ENCODE results near the gene KCNQ1. TPM values are rescaled to one million over a fixed set of nuclear protein-coding genes. Genes with fewer than 3 reads are reported as not detected.

Gene KCNQ1
- total and polyA plus RNA-seq, 2 of the 13 experiments (the other 11 are each of a cell fraction or from before 2014, with no cell fraction given), result 0.02 to 0.08 TPM

DNA sequence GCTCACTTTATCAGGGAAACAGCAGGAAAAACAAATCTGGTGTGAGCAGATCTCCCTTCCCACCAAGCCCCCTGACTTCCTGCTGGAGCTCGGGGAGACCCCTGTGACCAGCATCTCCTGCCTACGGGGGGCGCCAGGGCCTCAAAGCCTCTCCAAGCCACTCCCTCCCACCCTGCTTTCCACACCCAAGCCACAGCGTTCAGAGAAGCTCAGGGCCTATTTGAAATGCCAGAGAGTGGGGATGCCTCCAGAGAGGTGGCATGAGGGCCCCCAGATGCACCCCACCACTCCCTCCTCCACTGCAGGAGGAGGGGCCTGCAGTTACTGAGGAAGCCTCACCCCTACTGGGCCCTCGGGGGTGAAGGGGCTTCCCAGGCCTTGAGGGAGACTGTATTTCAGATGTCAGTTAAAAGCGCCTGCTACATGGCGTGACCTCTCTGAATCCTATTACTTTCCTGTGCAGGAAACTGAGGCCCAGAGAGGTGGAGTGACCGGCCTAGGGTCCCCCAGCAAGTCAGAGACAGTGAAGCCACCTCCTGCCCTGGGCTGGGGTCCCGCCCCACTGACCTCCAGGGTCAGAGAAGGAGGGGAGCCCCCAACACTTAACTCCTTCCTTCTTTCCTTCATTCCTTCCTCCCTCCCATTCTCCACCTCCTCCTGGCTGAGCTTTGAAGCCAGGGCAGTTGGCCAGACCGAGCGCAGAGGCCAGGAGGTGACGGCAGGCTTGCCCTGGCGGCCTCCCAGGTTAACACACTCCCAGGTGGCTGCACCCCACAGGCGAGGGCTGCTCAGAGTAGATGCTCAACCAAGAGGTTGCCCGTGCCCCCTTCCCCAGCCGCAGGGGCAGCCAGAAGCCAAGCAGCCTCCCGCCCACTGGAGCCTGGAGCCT lies 446.8 kb downstream of the KCNQ1 start (continued):
- TF ChIP-seq HIVEP1 (CRISPR knock-in tag; IDR thresholded peaks at IDR 0.05) (no peak), MZF1 (CRISPR knock-in tag; IDR thresholded peaks at IDR 0.05; ENCODE audit: borderline replicate concordance) (no peak), ZNF543 (CRISPR knock-in tag; IDR thresholded peaks at IDR 0.05) (no peak), NCOA5 (CRISPR knock-in tag; IDR thresholded peaks at IDR 0.05) (no peak), HNRNPK (IDR thresholded peaks at IDR 0.05; ENCODE audit: low read depth, low read length, poor library complexity, severe bottlenecking) (no peak), TOPORS (CRISPR knock-in tag; IDR thresholded peaks at IDR 0.05) (no peak), ZNF724P (CRISPR knock-in tag; IDR thresholded peaks at IDR 0.05; ENCODE audit: borderline replicate concordance) (no peak), ZSCAN31 (CRISPR knock-in tag; IDR thresholded peaks at IDR 0.05; ENCODE audit: low read depth) (no peak), ZFP90 (CRISPR knock-in tag; IDR thresholded peaks at IDR 0.05; ENCODE audit: borderline replicate concordance) (no peak), NR1H2 (CRISPR knock-in tag; IDR thresholded peaks at IDR 0.05; ENCODE audit: borderline replicate concordance, low read depth) (no peak), ZNF556 (CRISPR knock-in tag; IDR thresholded peaks at IDR 0.05; ENCODE audit: borderline replicate concordance) (no peak), ZNF350 (CRISPR knock-in tag; IDR thresholded peaks at IDR 0.05; ENCODE audit: borderline replicate concordance, low read depth) (no peak), RBM39 (IDR thresholded peaks at IDR 0.05; ENCODE audit: low read depth, low read length, poor library complexity, severe bottlenecking) (no peak), RXRA (CRISPR knock-in tag; IDR thresholded peaks at IDR 0.05) (peak; percentile 30; the same call in 1 of the 2 replicates)
- TF ChIP-seq, protein P1, sequence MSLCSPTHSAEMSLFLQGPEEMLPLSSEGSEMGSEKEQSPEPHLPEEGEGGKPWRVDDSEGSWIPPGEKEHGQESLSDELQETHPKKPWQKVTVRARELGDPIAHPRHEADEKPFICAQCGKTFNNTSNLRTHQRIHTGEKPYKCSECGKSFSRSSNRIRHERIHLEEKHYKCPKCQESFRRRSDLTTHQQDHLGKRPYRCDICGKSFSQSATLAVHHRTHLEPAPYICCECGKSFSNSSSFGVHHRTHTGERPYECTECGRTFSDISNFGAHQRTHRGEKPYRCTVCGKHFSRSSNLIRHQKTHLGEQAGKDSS (CRISPR knock-in tag; IDR thresholded peaks at IDR 0.05; ENCODE audit: borderline replicate concordance, low read depth), result peak; percentile 17; the same call in 1 of the 2 replicates
- TF ChIP-seq, protein P2, sequence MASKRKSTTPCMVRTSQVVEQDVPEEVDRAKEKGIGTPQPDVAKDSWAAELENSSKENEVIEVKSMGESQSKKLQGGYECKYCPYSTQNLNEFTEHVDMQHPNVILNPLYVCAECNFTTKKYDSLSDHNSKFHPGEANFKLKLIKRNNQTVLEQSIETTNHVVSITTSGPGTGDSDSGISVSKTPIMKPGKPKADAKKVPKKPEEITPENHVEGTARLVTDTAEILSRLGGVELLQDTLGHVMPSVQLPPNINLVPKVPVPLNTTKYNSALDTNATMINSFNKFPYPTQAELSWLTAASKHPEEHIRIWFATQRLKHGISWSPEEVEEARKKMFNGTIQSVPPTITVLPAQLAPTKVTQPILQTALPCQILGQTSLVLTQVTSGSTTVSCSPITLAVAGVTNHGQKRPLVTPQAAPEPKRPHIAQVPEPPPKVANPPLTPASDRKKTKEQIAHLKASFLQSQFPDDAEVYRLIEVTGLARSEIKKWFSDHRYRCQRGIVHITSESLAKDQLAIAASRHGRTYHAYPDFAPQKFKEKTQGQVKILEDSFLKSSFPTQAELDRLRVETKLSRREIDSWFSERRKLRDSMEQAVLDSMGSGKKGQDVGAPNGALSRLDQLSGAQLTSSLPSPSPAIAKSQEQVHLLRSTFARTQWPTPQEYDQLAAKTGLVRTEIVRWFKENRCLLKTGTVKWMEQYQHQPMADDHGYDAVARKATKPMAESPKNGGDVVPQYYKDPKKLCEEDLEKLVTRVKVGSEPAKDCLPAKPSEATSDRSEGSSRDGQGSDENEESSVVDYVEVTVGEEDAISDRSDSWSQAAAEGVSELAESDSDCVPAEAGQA (IDR thresholded peaks at IDR 0.05; ENCODE audit: low read depth), result no peak
- TF ChIP-seq, protein P2 (CRISPR knock-in tag; IDR thresholded peaks at IDR 0.05; ENCODE audit: borderline replicate concordance), result no peak
- TF ChIP-seq, protein P3, sequence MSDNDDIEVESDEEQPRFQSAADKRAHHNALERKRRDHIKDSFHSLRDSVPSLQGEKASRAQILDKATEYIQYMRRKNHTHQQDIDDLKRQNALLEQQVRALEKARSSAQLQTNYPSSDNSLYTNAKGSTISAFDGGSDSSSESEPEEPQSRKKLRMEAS (IDR thresholded peaks at IDR 0.05), result no peak
- TF ChIP-seq, protein P4, sequence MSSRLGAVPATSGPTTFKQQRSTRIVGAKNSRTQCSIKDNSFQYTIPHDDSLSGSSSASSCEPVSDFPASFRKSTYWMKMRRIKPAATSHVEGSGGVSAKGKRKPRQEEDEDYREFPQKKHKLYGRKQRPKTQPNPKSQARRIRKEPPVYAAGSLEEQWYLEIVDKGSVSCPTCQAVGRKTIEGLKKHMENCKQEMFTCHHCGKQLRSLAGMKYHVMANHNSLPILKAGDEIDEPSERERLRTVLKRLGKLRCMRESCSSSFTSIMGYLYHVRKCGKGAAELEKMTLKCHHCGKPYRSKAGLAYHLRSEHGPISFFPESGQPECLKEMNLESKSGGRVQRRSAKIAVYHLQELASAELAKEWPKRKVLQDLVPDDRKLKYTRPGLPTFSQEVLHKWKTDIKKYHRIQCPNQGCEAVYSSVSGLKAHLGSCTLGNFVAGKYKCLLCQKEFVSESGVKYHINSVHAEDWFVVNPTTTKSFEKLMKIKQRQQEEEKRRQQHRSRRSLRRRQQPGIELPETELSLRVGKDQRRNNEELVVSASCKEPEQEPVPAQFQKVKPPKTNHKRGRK (CRISPR knock-in tag; IDR thresholded peaks at IDR 0.05), result no peak

All from HepG2 (cell line).